Pancreas (tissue), 10 donors: Measurements from ENCODE around the gene HNRNPUL1. TPM values are rescaled to one million over a fixed set of nuclear protein-coding genes. Genes with fewer than 3 reads are reported as not detected.
A peak's percentile ranks its signal among the peaks of the same experiment; 100 is the strongest.

Experiments used
- ATAC-seq, 4 donors: fragments of 200-7000 bp; cut with Tn5 transposase; one replicate each; pipeline versions ENCODE4 v1.8.0 to v1.9.1; 2020; ENCODE audit warnings: mild to moderate bottlenecking in 4 of 4, moderate library complexity in 4 of 4
- DNase-seq, 6 donors: peaks; one replicate each; pipeline ENCODE4 v3.0.0-alpha.2; 2020
- FAIRE-seq: peaks from 2 replicates; lab custom pipeline; 2012; peaks lifted over from hg19 to GRCh38; lab: Jason Lieb, UNC
- H3K27ac ChIP-seq, 4 donors: fragments of 200-600 bp; sonication (generic); 1 replicate in 3 of 4; 2 replicates in 1 of 4; pipeline versions ENCODE4 v1.5.0 to v1.8.0; 2020
- H3K27me3 ChIP-seq, 4 donors: fragments of 200-600 bp; one replicate each; pipeline ENCODE4 v1.8.0; 2021
- H3K36me3 ChIP-seq, 3 donors: fragments of 200-600 bp; sonication (generic) in 1 of 3; one replicate each; pipeline versions ENCODE4 v1.5.0 to v1.8.0; 2020 to 2021
- H3K4me1 ChIP-seq, 3 donors: fragments of 200-600 bp; one replicate each; pipeline ENCODE4 v1.8.0; 2021
- H3K4me3 ChIP-seq, 4 donors: fragments of 200-600 bp; sonication (generic) in 2 of 4; one replicate each; pipeline versions ENCODE4 v1.5.0 to v1.8.0; 2020 to 2021
- H3K9me3 ChIP-seq, 4 donors: fragments of 200-600 bp; one replicate each; pipeline ENCODE4 v1.8.0; 2021
- CTCF ChIP-seq, 4 donors: fragments of 200-600 bp; sonication (generic) in 3 of 4; IDR thresholded peaks; one replicate each; pipeline versions ENCODE4 v1.5.0 to v1.8.0; 2021; ENCODE audit warnings: antibody characterized with exemption in 4 of 4
- WGBS, 2 donors: extraction: QIAGEN DNeasy Blood & Tissue Kit; methylation state at CpG; one replicate each; pipeline ENCODE4 v1.1.7; 2013; 5-methylcytosine and 5-hydroxymethylcytosine counted together
- intact Hi-C, 3 donors: fragments of 100-400 bp; cut with DNase I; formaldehyde crosslinking; loops; one replicate each; pipeline versions ENCODE4 v1.11.1 to v1.14.2; 2022
- polyA plus RNA-seq, 2 donors: library from polyadenylated mRNA; stranded (reverse); fragments of 200-250 nt; gene quantifications; one replicate each; pipeline ENCODE4 v1.2.3, GENCODE V29; 2013
- total RNA-seq, 6 donors: library from RNA; stranded (reverse); fragmentation: NEBNext Ultra II Directional in 4 of 6; extraction: Animal tissue kit (Norgen Biotek cat#: 25700) in 4 of 6; gene quantifications; one replicate each; pipeline versions ENCODE4 v1.2.1 to v1.2.4, GENCODE V29; 2021 to 2023
- donor health status: healthy with polysubstance abuse.
- donor health status: DM: no; HTN: no; CAD: no; lungs with moderate emphysema.
- donor health status: DM: no; HTN: no; CAD: no.
- donor health status: control.
- donor health status: control.
- donor health status: Bipolar disorder and iron deficiency.
- donor health status: DM: yes; HTN: yes; CAD: no.
- donor health status: DM: no; HTN: no; CAD: no.
- donor health status: DM: no; HTN: no; CAD: no.
- donor health status: DM: yes; HTN: yes; CAD: no.

Gene HNRNPUL1
- total and polyA plus RNA-seq, 8 donors = 49.2 to 101 (median 82.1) TPM

GRCh38 chr19:41305927-41306793 is 42.0 kb downstream of the HNRNPUL1 start:
- TF ChIP-seq CTCF (IDR thresholded peaks at IDR 0.05) = no peak
- Histone ChIP-seq H3K9me3 (no peaks in the 10 kb centered on the region), H3K27ac (no peak overlapping the region), H3K27me3 (no peaks in the 10 kb centered on the region), H3K4me1 (peaks cover 6 to 16% (median 6%) of the 10 kb centered on the region in 3 donors), H3K4me3 (no peak overlapping the region), H3K36me3 (peaks cover 7 to 52% (median 38%) of the 10 kb centered on the region in 3 donors)
- FAIRE-seq (no peak), ATAC-seq (no peak), DNase-seq (peak in 1 of 6 donors; percentile 40)
- intact Hi-C loops = loop anchor here in 1 of 3 donors (10.0 kb wide), 1 partner anchor 101 kb away; no protein-coding TSS in a partner anchor
- WGBS, 2 donors = 82 to 84% methylated on average over 12 to 13 of the region's 13 CpGs

- DNase-seq (no peak), FAIRE-seq (no peak), ATAC-seq (no peak)
- H3K27ac ChIP-seq = peak overlapping the region in 2 of 4 donors; percentile 88 to 98
- intact Hi-C loops = loop anchor here in 1 of 3 donors (10.0 kb wide), 1 partner anchor 102 kb away; no protein-coding TSS in a partner anchor
- WGBS, 2 donors = 71 to 74% methylated on average over 8 of the region's 8 CpGs
- peaks cover 7 to 46% (median 38%) of the 10 kb centered on the region in 3 donors for H3K36me3 ChIP-seq
- H3K9me3 ChIP-seq = no peaks in the 10 kb centered on the region
- H3K4me3 ChIP-seq = no peak overlapping the region
- TF ChIP-seq CTCF (IDR thresholded peaks at IDR 0.05) = no peak
- no peaks in the 10 kb centered on the region for H3K27me3 ChIP-seq
- peaks cover 6 to 25% (median 6%) of the 10 kb centered on the region in 3 donors for H3K4me1 ChIP-seq
Observed at GRCh38 chr19:41307090-41307875, 43.1 kb downstream of the HNRNPUL1 start.

DNA sequence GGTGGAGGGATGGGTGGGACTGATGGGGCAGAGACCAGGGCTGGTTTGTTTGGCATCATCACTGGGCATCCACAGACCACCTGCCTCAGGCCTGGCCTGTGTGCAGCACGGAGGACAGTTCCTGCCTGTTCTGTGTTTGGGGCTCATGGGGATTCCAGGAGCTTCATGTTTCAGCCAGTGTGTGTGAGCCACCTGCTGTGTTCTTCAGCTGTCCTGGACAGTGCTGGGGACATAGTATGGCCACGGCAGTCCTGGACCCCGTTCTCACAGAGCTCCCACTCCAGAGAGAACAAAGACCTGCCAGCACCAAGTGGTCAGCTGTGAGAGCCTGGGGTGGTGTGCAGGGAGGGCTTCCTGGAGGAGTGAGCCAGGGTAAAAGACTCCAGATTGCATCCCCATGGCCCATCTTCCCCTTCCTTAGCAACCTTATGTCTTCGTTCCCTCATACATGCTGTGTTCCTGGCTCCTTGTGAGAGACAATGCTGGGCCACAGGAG is 43.8 kb downstream of the HNRNPUL1 start:
- FAIRE-seq (no peak), ATAC-seq (no peak), DNase-seq (peak in 1 of 6 donors; percentile 43)
- intact Hi-C loops = loop anchor here in 1 of 3 donors (10.0 kb wide), 1 partner anchor 103 kb away; no protein-coding TSS in a partner anchor
- Histone ChIP-seq H3K36me3 (peaks cover 7 to 40% (median 31%) of the 10 kb centered on the region in 3 donors), H3K4me3 (no peak overlapping the region), H3K9me3 (no peaks in the 10 kb centered on the region), H3K27ac (peak overlapping the region in 3 of 4 donors; percentile 88 to 98 (median 95)), H3K4me1 (peaks cover 6 to 25% (median 6%) of the 10 kb centered on the region in 3 donors), H3K27me3 (no peaks in the 10 kb centered on the region)
- WGBS, 2 donors = 42% methylated on average over 4 of the region's 4 CpGs
- no peak for TF ChIP-seq CTCF (IDR thresholded peaks at IDR 0.05)

- Histone ChIP-seq H3K27ac (peak overlapping the region; percentile 41 to 98 (median 92)), H3K36me3 (peaks cover 7 to 34% (median 28%) of the 10 kb centered on the region in 3 donors), H3K4me1 (peaks cover 6 to 25% (median 6%) of the 10 kb centered on the region in 3 donors), H3K4me3 (peak overlapping the region in 2 of 4 donors; percentile 47 to 57), H3K27me3 (no peaks in the 10 kb centered on the region), H3K9me3 (no peaks in the 10 kb centered on the region)
- FAIRE-seq (no peak), DNase-seq (peak; percentile 82 to 99 (median 94)), ATAC-seq (peak; percentile 57 to 85 (median 74))
- intact Hi-C loops = loop anchor here in 1 of 3 donors (10.0 kb wide), 1 partner anchor 104 kb away; no protein-coding TSS in a partner anchor
- WGBS, 2 donors = 21% methylated on average over 8 of the region's 8 CpGs
- TF ChIP-seq CTCF (IDR thresholded peaks at IDR 0.05) = peak; percentile 91 to 98 (median 94)
Observed at GRCh38 chr19:41308450-41309179, 44.4 kb downstream of the HNRNPUL1 start.
